ENCODE data around the gene ZHX3.
A peak's percentile ranks its signal among the peaks of the same experiment; 100 is the strongest.

ZHX3 gene

DNA sequence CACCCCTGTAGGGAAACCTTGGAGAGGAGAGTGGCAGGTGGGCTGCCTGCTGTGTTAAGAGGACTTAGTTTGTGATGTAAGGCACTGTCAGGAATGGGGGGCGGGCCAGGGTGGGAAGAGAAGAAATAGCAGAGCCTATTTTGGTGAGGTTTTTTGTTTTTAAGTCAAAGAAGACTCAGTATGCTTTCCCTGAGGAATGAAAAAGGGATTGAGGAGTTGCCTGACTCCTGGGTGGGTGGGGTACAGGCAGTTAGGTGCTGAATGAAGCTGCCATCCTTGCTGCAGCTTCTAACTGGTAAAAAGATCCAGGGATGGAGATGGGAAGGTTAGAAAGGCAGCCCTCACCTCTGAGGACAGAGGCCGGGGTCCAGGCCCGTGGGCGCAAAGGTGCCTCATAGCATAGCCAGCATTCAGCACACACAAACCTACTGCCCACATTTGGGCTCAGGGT is 142.3 kb downstream of the ZHX3 start:
- Mint-ChIP-seq H3K27me3 (no peaks in the 10 kb centered on the region), H3K27ac (no peak overlapping the region), H3K9me3 (no peaks in the 10 kb centered on the region), H3K4me1 (no peaks in the 10 kb centered on the region), H3K36me3 (peaks cover 18% of the 10 kb centered on the region), H3K4me3 (no peak overlapping the region)
- ATAC-seq (ENCODE audit: low read depth) (no peak), DNase-seq (ENCODE audit: low spot score in 2 of 2) (no peak)

DNA sequence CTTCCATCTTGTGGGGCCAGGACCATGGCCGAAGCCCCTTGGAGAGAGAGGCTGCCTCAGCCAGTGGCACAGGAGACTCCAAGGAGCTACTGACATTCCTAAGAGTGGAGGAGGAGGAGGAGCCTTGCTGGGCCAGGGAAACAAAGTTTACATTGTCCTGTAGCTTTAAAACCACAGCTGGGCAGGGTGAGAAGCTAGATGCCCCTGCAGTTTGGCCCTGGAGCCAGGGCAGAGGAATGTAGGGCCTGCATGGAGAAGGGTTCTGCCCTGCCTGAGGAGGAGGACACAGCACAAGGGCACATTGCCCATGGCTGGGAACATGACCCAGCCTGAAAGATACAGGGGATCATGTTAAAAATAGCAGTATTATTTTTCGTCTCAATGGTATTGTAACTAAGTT is 142.7 kb downstream of the ZHX3 start:
- Mint-ChIP-seq H3K27ac (no peak overlapping the region), H3K4me1 (no peaks in the 10 kb centered on the region), H3K4me3 (no peak overlapping the region), H3K27me3 (no peaks in the 10 kb centered on the region), H3K9me3 (no peaks in the 10 kb centered on the region), H3K36me3 (peaks cover 18% of the 10 kb centered on the region)
- peak in 1 of 2 donors; percentile 4 for DNase-seq (ENCODE audit: low spot score in 2 of 2)
- no peak for ATAC-seq (ENCODE audit: low read depth)

DNA sequence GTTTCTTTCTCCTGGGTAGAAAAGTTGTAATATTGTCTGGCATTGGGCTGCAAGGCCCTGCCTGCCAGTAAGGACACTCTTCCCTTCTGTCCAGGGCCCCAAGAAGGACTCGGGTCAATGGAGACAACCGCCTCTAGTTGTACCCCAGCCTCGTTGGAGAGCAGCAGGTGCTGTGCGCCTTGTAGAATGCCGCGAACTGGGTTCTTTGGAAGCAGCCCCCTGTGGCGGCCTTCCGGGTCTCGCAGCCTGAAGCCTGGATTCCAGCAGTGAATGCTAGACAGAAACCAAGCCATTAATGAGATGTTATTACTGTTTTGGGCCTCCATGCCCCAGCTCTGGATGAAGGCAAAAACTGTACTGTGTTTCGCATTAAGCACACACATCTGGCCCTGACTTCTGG is 143.2 kb downstream of the ZHX3 start:
- H3K4me1 Mint-ChIP-seq: no peaks in the 10 kb centered on the region
- ATAC-seq (ENCODE audit: low read depth): no peak
- no peaks in the 10 kb centered on the region for H3K27me3 Mint-ChIP-seq
- peak in 1 of 2 donors; percentile 7 for DNase-seq (ENCODE audit: low spot score in 2 of 2)
- H3K36me3 Mint-ChIP-seq: peaks cover 21% of the 10 kb centered on the region
- H3K9me3 Mint-ChIP-seq: no peaks in the 10 kb centered on the region
- no peak overlapping the region for H3K27ac Mint-ChIP-seq
- no peak overlapping the region for H3K4me3 Mint-ChIP-seq

DNA sequence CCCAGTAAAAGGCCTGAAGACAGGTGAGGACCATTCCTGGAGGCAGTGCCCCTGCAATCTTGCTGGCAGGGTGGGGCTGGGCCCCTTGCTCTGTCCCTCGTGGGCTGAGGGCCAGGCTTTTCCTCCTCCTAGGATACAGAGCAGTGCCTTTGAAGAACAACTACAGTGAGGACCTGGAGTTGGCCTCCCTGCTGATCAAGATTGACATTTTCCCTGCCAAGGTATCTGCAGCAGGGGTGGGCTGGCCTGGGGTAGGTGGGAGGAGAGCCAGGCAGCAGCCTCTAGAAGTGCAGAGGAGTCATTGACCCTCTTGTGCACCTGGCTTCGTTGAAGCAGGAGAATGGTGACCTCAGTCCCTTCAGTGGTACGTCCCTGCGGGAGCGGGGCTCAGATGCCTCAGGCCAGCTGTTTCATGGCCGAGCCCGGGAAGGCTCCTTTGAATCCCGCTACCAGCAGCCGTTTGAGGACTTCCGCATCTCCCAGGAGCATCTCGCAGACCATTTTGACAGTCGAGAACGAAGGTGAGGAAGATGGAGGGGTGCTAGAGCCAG is 143.7 kb downstream of the ZHX3 start:
- no peaks in the 10 kb centered on the region for H3K9me3 Mint-ChIP-seq
- peaks cover 21% of the 10 kb centered on the region for H3K36me3 Mint-ChIP-seq
- ATAC-seq (ENCODE audit: low read depth) (no peak), DNase-seq (ENCODE audit: low spot score in 2 of 2) (no peak)
- H3K4me1 Mint-ChIP-seq: no peaks in the 10 kb centered on the region
- no peaks in the 10 kb centered on the region for H3K27me3 Mint-ChIP-seq
- H3K27ac Mint-ChIP-seq: no peak overlapping the region
- H3K4me3 Mint-ChIP-seq: no peak overlapping the region

DNA sequence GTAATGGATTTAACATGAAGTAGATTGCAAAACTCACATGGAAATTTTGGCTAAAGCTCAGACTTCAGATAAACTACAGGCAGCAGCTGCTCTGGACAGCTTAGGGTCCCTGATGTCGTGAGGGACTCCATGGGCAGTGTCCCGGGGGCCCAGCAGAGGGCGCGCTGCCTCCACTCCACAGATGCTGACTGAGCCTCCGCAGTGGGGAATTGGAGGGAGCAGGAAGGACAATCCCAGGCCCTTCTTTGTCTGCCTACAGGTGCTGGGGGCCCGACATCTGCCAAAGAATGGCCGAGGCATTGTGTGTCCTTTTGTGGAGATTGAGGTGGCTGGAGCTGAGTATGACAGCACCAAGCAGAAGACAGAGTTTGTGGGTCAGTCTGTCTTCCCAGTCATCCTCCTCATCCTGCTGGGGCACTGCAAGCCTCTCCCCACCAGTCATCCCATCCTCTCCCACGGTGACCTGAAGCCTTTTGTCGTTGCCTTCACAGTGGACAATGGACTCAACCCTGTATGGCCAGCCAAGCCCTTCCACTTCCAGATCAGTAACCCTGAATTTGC is 144.3 kb downstream of the ZHX3 start:
- peaks cover 23% of the 10 kb centered on the region for H3K36me3 Mint-ChIP-seq
- no peaks in the 10 kb centered on the region for H3K27me3 Mint-ChIP-seq
- no peaks in the 10 kb centered on the region for H3K9me3 Mint-ChIP-seq
- peak; percentile 59 to 68 for DNase-seq (ENCODE audit: low spot score in 2 of 2)
- H3K4me1 Mint-ChIP-seq: no peaks in the 10 kb centered on the region
- H3K27ac Mint-ChIP-seq: no peak overlapping the region
- ATAC-seq (ENCODE audit: low read depth): peak; percentile 90
- H3K4me3 Mint-ChIP-seq: no peak overlapping the region

DNA sequence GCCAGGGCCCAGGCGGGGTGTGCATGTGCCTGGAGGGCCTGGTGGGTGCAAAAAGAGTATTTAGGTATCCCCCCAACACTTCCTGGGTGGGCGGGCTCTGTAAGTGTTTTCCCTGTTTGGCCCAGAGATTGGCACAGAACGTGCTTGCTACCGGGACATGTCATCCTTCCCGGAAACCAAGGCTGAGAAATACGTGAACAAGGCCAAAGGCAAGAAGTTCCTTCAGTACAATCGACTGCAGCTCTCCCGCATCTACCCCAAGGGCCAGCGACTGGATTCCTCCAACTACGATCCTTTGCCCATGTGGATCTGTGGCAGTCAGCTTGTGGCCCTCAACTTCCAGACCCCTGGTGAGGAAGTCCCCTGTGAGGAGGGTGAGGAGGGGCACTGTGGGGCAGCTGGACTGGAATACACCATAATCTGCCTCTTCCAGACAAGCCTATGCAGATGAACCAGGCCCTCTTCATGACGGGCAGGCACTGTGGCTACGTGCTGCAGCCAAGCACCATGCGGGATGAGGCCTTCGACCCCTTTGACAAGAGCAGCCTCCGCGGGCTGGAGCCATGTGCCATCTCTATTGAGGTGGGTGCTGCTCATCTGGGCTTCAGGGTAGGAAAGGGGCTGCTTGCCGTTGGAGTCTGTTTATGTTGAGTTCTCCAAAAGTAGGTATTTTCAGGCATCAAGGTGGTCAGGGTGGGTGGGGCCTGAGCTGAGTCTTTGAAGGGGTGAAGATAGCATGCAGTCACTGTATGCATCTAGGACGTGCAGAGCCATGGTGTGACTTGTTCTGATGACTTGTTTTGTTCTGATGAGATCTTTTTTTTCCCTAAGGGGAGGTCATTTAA is 145.0 kb downstream of the ZHX3 start:
- peak; percentile 10 for ATAC-seq (ENCODE audit: low read depth)
- H3K4me3 Mint-ChIP-seq: no peak overlapping the region
- DNase-seq (ENCODE audit: low spot score in 2 of 2): no peak
- H3K27me3 Mint-ChIP-seq: no peaks in the 10 kb centered on the region
- H3K4me1 Mint-ChIP-seq: peaks cover under 1% of the 10 kb centered on the region
- H3K9me3 Mint-ChIP-seq: no peaks in the 10 kb centered on the region
- peaks cover 23% of the 10 kb centered on the region for H3K36me3 Mint-ChIP-seq
- no peak overlapping the region for H3K27ac Mint-ChIP-seq

DNA sequence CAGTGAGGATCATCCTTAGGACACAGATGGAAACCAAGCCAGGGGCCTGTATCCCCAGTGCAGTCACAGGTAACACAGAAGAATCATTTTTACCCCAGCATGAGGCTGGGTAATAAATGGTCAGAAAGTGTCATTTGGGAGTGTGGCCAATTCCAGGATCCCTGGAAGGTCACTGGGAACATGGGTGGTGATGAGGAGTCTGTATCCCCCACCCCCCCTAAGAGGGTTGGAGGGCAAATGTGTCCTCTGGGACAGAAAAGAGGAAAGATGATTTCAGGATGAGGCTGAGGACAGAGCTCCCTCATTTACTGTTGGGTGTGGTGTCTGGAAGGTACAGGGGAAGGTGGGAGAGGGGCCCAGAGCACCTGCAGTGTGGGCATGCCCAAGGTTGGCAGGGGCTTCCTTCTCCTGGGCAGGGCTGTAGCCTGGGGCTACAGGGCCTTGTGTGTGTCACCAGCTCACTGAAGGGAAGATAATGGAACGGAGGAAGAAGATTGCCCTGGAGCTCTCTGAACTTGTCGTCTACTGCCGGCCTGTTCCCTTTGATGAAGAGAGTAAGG is 145.7 kb downstream of the ZHX3 start:
- Mint-ChIP-seq H3K4me1 (peaks cover 6% of the 10 kb centered on the region), H3K36me3 (peaks cover 29% of the 10 kb centered on the region), H3K27me3 (no peaks in the 10 kb centered on the region), H3K4me3 (no peak overlapping the region), H3K27ac (no peak overlapping the region), H3K9me3 (no peaks in the 10 kb centered on the region)
- DNase-seq (ENCODE audit: low spot score in 2 of 2) (no peak), ATAC-seq (ENCODE audit: low read depth) (no peak)

DNA sequence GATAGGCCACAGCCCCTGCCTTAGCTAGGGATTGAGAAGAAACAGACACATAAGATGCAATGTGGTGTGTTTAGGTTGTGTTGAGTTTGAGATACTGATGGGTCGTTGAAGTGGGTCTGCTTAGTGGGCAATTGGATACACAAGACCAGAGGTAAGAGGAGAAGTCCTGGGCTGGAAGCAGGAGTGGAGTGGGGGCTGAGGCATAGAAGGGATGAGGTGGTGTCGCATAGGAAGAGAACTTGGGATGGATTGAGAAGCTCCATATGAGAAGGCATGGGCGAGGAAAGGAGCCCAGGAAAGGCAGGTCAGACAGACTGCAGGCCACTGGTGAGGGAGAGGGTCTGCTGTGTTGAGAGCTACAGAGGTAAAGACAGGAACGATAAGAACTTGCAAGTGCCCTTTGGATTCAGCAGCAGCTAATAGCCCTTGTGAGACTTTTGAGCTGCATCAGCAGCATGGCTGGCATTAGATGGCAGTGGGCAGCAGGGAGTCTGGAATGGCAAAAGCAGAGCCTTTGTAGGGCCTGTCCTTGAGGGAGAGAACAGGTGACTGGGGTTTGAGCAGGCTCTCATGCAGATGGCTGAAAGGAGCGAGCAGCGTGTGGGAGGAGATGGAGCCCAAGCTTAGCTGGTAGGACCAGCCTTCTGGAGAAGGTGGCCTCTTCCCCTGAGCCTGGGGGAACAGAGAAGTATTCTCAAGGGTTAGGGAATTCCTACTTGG is 147.0 kb downstream of the ZHX3 start:
- DNase-seq (ENCODE audit: low spot score in 2 of 2) (no peak), ATAC-seq (ENCODE audit: low read depth) (no peak)
- peaks cover 9% of the 10 kb centered on the region for H3K4me1 Mint-ChIP-seq
- no peak overlapping the region for H3K4me3 Mint-ChIP-seq
- H3K36me3 Mint-ChIP-seq: peaks cover 40% of the 10 kb centered on the region
- no peak overlapping the region for H3K27ac Mint-ChIP-seq
- no peaks in the 10 kb centered on the region for H3K27me3 Mint-ChIP-seq
- no peaks in the 10 kb centered on the region for H3K9me3 Mint-ChIP-seq

DNA sequence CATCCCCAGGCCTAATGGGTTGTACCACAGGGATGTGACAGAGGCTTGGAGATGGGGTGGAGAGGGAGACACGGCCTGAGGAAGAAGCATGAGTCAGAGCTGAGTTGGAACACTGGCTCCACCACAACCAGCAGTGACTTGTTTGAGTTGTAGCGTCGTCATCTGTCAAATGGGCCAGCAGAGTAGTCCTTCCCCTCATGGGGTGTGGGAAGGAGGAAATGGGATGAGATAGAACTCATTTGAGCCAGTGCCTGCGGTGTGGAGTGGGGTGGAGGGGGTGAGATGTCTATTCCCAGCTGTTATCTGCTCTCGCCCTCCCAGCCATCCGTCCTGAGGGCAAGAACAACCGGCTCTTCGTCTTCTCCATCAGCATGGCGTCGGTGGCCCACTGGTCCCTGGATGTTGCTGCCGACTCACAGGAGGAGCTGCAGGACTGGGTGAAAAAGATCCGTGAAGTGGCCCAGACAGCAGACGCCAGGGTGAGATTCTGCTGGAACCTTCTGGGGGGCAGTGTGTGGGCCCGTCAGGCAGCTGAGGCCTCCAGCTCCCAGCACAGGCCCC is 147.7 kb downstream of the ZHX3 start:
- H3K27ac Mint-ChIP-seq: no peak overlapping the region
- ATAC-seq (ENCODE audit: low read depth) (no peak), DNase-seq (ENCODE audit: low spot score in 2 of 2) (no peak)
- no peaks in the 10 kb centered on the region for H3K9me3 Mint-ChIP-seq
- H3K4me1 Mint-ChIP-seq: peaks cover 9% of the 10 kb centered on the region
- H3K36me3 Mint-ChIP-seq: peaks cover 44% of the 10 kb centered on the region
- no peaks in the 10 kb centered on the region for H3K27me3 Mint-ChIP-seq
- H3K4me3 Mint-ChIP-seq: no peak overlapping the region

DNA sequence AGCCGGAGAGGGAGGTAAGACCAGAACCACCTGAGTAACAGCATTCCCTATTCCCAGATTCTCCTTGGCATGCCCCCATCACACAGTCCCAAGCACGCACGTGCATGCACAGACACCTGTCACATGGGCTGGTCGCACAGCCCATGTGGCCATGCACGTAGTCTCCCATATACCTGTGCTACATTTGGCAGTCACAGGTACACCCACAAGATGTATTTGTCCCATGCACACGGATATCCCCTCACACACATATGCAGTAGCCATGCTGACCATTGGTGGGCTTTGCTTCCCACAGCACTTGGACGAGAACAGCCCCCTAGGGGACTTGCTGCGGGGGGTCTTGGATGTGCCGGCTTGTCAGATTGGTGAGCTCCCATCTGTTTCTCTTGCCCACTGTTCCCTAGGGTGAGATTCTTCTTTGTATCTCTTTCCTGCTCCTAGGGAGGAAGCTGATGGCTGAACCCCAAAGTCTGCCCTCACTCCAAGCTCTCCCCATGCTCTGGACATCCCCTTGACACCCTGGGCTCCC is 148.3 kb downstream of the ZHX3 start:
- H3K36me3 Mint-ChIP-seq: peaks cover 46% of the 10 kb centered on the region
- H3K9me3 Mint-ChIP-seq: no peaks in the 10 kb centered on the region
- no peak overlapping the region for H3K4me3 Mint-ChIP-seq
- peaks cover 9% of the 10 kb centered on the region for H3K4me1 Mint-ChIP-seq
- ATAC-seq (ENCODE audit: low read depth): no peak
- H3K27ac Mint-ChIP-seq: no peak overlapping the region
- H3K27me3 Mint-ChIP-seq: no peaks in the 10 kb centered on the region
- DNase-seq (ENCODE audit: low spot score in 2 of 2): no peak

DNA sequence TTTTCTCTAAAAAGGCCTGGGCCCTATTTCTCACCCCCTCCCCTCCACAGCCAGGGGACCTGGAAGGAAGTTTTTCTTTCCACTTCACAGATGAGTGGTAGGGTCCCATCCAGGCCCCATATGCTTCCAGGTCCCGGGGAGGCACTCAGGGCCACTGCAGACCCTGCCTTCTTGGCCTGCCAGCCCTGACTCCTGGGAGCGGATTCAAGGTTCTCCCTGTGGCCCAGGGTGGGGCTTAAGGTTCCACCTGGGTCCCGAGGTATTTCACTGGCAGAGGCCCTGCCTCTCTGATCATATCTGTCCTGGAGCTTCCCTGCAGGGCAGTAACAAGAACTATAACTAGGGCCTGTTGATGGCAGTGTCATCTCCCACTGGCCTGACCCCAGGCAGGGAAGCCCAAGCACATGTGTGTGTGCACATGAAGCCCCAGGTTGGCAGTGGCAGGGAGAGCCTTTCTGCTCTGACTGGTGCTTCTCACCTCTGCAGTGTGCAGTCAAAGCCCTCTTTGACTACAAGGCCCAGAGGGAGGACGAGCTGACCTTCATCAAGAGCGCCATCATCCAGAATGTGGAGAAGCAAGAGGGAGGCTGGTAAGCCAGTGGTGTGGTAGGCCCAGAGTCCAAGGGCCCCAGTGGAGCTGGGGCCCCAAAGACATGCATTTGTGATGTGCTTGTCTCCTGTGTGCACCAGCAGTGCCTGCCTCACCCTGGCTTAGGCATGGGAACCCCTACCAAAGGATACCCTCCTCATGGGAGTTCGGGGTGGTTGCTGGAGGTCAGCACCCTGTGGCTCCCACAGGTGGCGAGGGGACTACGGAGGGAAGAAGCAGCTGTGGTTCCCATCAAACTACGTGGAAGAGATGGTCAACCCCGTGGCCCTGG is 149.0 kb downstream of the ZHX3 start:
- Mint-ChIP-seq H3K36me3 (peaks cover 48% of the 10 kb centered on the region), H3K27me3 (no peaks in the 10 kb centered on the region), H3K9me3 (no peaks in the 10 kb centered on the region), H3K27ac (no peak overlapping the region), H3K4me1 (peaks cover 9% of the 10 kb centered on the region), H3K4me3 (no peak overlapping the region)
- DNase-seq (ENCODE audit: low spot score in 2 of 2) (no peak), ATAC-seq (ENCODE audit: low read depth) (no peak)

DNA sequence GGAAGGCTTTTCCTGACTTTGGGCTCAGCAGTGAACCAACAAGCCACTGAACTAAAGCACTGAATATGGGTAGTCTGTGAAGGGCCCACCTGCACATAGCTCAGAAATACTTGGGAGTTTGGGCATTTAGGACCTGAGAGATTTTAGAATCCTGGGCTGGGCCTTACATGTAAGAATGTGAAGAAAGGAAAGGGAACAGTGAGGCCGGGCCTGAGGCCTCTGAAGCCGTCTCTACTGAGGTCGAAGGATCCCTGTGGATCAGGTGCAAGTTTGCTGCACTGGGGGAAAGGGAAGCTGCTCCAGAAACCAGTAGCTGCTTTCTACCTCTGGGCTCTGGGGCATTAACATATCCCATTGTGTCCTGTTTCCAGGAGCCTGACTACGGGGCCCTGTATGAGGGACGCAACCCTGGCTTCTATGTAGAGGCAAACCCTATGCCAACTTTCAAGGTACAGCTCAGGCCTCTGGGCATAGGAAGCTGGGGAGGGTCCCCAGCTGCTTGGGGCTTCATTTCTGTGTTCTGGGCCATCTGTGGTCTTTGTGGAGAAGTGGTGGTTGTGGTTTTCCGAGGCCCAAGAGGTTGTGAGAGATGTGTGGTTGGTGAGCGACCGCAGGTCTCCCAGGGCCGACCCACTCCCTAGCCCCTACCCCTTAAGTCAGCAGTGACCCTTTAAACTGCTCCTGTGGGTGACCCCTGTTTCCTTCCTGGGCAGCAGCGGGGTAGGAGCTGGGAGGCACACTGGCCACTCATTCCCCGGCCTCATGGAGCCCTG is 149.9 kb downstream of the ZHX3 start:
- no peak for ATAC-seq (ENCODE audit: low read depth)
- Mint-ChIP-seq H3K27me3 (no peaks in the 10 kb centered on the region), H3K4me1 (peaks cover 10% of the 10 kb centered on the region), H3K36me3 (peaks cover 51% of the 10 kb centered on the region), H3K9me3 (no peaks in the 10 kb centered on the region), H3K27ac (no peak overlapping the region), H3K4me3 (no peak overlapping the region)
- DNase-seq (ENCODE audit: low spot score in 2 of 2): no peak

All from memory B cell (primary cell).